ENCODE results near the gene PSMD8. TPM values are rescaled to one million over a fixed set of nuclear protein-coding genes. Genes with fewer than 3 reads are reported as not detected.
A peak's percentile ranks its signal among the peaks of the same experiment; 100 is the strongest.

The PSMD8 gene
- total and polyA plus RNA-seq, 11 donors, result 186 to 690 (median 325) TPM

DNA sequence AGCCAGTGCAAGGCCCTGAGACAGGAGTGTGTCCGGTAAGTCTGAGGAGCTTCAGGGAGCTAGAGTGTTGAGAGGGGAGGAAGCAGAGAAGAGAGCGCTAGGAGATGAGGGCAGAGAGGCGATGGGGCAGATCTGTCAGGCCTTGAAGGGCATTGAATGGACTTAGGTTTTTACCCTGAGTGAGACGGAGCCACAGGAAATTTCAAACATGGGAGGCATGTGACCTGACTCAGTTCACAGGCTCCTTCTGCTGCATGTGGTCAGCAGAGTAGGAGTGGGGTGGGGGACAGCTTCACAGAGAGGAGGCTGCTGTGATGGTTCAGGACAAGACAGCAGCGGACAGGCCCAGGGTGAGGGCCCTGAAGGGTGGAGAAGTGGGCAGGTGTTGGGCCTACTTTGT is 26.0 kb downstream of the PSMD8 start:
- Histone ChIP-seq H3K9me3 (no peaks in the 10 kb centered on the region), H3K4me1 (peaks cover 0 to 17% (median 7%) of the 10 kb centered on the region in 12 donors), H3K4me3 (no peak overlapping the region), H3K27me3 (peaks cover 11 to 61% (median 45%) of the 10 kb centered on the region in 9 donors), H3K36me3 (peaks cover 0 to 8% (median 1%) of the 10 kb centered on the region in 9 donors), H3K27ac (no peak overlapping the region)
- TF ChIP-seq POLR2A (IDR thresholded peaks at IDR 0.05), result no peak
- TF ChIP-seq CTCF (IDR thresholded peaks at IDR 0.05), result no peak
- no peak for DNase-seq
- ATAC-seq, result no peak
- WGBS, 4 donors, result 71 to 76% (median 73%) methylated on average over 5 of the region's 5 CpGs
- intact Hi-C loops (cut with DNase I), result loop anchor here (5.0 to 10.0 kb wide), 6 partner anchors 114 to 534 kb away; partner anchors contain the start of genes EIF3K (in 3 of the 10), MAP4K1 (in 3 of the 10), MRPS12 (in 2 of the 10) and SARS2 (in 2 of the 10)

GRCh38 chr19:38401148-38401547 is 26.8 kb downstream of the PSMD8 start:
- H3K27ac ChIP-seq, result no peak overlapping the region
- peaks cover 0 to 12% (median 7%) of the 10 kb centered on the region in 12 donors for H3K4me1 ChIP-seq
- no peaks in the 10 kb centered on the region for H3K9me3 ChIP-seq
- TF ChIP-seq CTCF (IDR thresholded peaks at IDR 0.05) (no peak), POLR2A (IDR thresholded peaks at IDR 0.05) (no peak)
- no peak overlapping the region for H3K4me3 ChIP-seq
- peaks cover 0 to 15% (median 5%) of the 10 kb centered on the region in 9 donors for H3K36me3 ChIP-seq
- ATAC-seq, result no peak
- no peak for DNase-seq
- WGBS, 4 donors, result 54 to 67% (median 65%) methylated on average over 3 of the region's 3 CpGs
- peaks cover 8 to 56% (median 37%) of the 10 kb centered on the region in 9 donors for H3K27me3 ChIP-seq
- intact Hi-C loops (cut with DNase I), result loop anchor here (5.0 to 10.0 kb wide), 6 partner anchors 114 to 534 kb away; partner anchors contain the start of genes EIF3K (in 3 of the 10), MAP4K1 (in 3 of the 10), MRPS12 (in 2 of the 10) and SARS2 (in 2 of the 10)

- peaks cover 0 to 12% (median 7%) of the 10 kb centered on the region in 12 donors for H3K4me1 ChIP-seq
- peaks cover 8 to 44% (median 24%) of the 10 kb centered on the region in 9 donors for H3K27me3 ChIP-seq
- peak overlapping the region in 5 of 12 donors; percentile 11 to 90 (median 81) for H3K27ac ChIP-seq
- WGBS, 4 donors, result 5 to 7% (median 6%) methylated on average over 12 to 18 of the region's 18 CpGs
- DNase-seq, result no peak
- intact Hi-C loops (cut with DNase I), result loop anchor here (2.0 to 10.0 kb wide), 9 partner anchors 112 to 532 kb away; partner anchors contain the start of genes MRPS12 (in 5 of the 10), SARS2 (in 5 of the 10), EIF3K (in 3 of the 10) and MAP4K1 (in 3 of the 10)
- peak in 1 of 4 donors; percentile 1 for ATAC-seq
- TF ChIP-seq POLR2A (IDR thresholded peaks at IDR 0.05) (no peak), CTCF (IDR thresholded peaks at IDR 0.05) (no peak)
- peak overlapping the region; percentile 22 to 98 (median 90) for H3K4me3 ChIP-seq
- no peaks in the 10 kb centered on the region for H3K9me3 ChIP-seq
- peaks cover 0 to 29% (median 17%) of the 10 kb centered on the region in 9 donors for H3K36me3 ChIP-seq
These were observed 28.2 kb downstream of the PSMD8 start for GRCh38 chr19:38402623-38402966.

- peak; percentile 94 to 100 (median 99) for TF ChIP-seq CTCF (IDR thresholded peaks at IDR 0.05)
- TF ChIP-seq POLR2A (IDR thresholded peaks at IDR 0.05), result peak in 1 of 2 donors; percentile 27
- Histone ChIP-seq H3K4me3 (peak within 1 kb of the TSS; percentile 70 to 98 (median 90)), H3K36me3 (peaks cover 0 to 33% (median 21%) of the 10 kb centered on the region in 9 donors), H3K27me3 (peaks cover 6 to 39% (median 21%) of the 10 kb centered on the region in 9 donors), H3K27ac (peak within 1 kb of the TSS; percentile 52 to 90 (median 79)), H3K4me1 (peaks cover 0 to 12% (median 7%) of the 10 kb centered on the region in 12 donors), H3K9me3 (no peaks in the 10 kb centered on the region)
- intact Hi-C loops (cut with DNase I), result loop anchor here (1.0 to 10.0 kb wide), 10 partner anchors 112 to 532 kb away; partner anchors contain the start of genes MRPS12 (in 5 of the 10), SARS2 (in 5 of the 10), EIF3K (in 3 of the 10) and MAP4K1 (in 3 of the 10)
- ATAC-seq (peak; percentile 99 to 100 (median 99)), DNase-seq (peak; percentile 95 to 99 (median 96))
- WGBS, 4 donors, result 0 to 1% (median 1%) methylated on average over 20 to 82 of the region's 82 CpGs
These were observed 28.8 kb downstream of the PSMD8 start, which contains the start of gene FAM98C for GRCh38 chr19:38402967-38403674. Gene FAM98C (plus strand): TSS chr19:38403093. CDS start chr19:38403154, 61 bp downstream.

All from heart left ventricle (tissue), 16 donors.